Mesenchymal stem cell (in vitro differentiated cells and primary cell): ENCODE measurements around the gene PRCD.

Source experiments
- DNase-seq: peaks from one replicate; pipeline ENCODE4 v3.0.0-alpha.2; 2013
- H2AFZ ChIP-seq: one replicate; pipeline ENCODE4 v1.6.1; 2013; ENCODE audit warnings: low read depth, mild to moderate bottlenecking, control low read depth, inconsistent platforms, low read length, moderate library complexity
- H2AK5ac ChIP-seq: 2 replicates; pipeline ENCODE4 v1.6.1; 2013; ENCODE audit warnings: low read length, moderate library complexity, mild to moderate bottlenecking, inconsistent platforms; ENCODE audit not compliant: severe bottlenecking
- H2BK120ac ChIP-seq: one replicate; pipeline ENCODE4 v1.6.1; 2013; ENCODE audit warnings: low read depth, mild to moderate bottlenecking, inconsistent platforms, low read length, moderate library complexity
- H2BK12ac ChIP-seq, 2 experiments: one replicate each; pipeline ENCODE4 v1.6.1; 2013; ENCODE audit warnings: inconsistent platforms in 2 of 2, low read length in 2 of 2, mild to moderate bottlenecking in 2 of 2, moderate library complexity in 2 of 2, control low read depth in 1 of 2
- H2BK15ac ChIP-seq: one replicate; pipeline ENCODE4 v1.6.1; 2013; ENCODE audit warnings: mild to moderate bottlenecking, low read depth, inconsistent platforms; ENCODE audit not compliant: poor library complexity, severe bottlenecking
- H2BK5ac ChIP-seq: 2 replicates; pipeline ENCODE4 v1.6.1; 2013; ENCODE audit warnings: low read depth, mild to moderate bottlenecking, low read length, control low read depth, inconsistent platforms; ENCODE audit not compliant: poor library complexity, severe bottlenecking
- H3K14ac ChIP-seq, 2 experiments: one replicate each; pipeline ENCODE4 v1.6.1; 2013; ENCODE audit warnings: inconsistent platforms in 2 of 2, low read length in 2 of 2, control low read depth in 1 of 2, mild to moderate bottlenecking in 1 of 2, moderate library complexity in 1 of 2
- H3K18ac ChIP-seq, 2 experiments: one replicate each; pipeline ENCODE4 v1.6.1; 2013; ENCODE audit warnings: inconsistent platforms in 2 of 2, low read length in 2 of 2, control low read depth in 1 of 2, low read depth in 1 of 2, mild to moderate bottlenecking in 1 of 2
- H3K23ac ChIP-seq, 2 experiments: one replicate each; pipeline ENCODE4 v1.6.1; 2013; ENCODE audit warnings: inconsistent platforms in 2 of 2, low read length in 2 of 2, mild to moderate bottlenecking in 2 of 2, moderate library complexity in 2 of 2, control low read depth in 1 of 2
- H3K27ac ChIP-seq: 2 replicates; pipeline ENCODE4 v1.5.1; 2013; ENCODE audit warnings: mild to moderate bottlenecking, moderate library complexity, low read length, control low read depth, inconsistent platforms; ENCODE audit not compliant: poor library complexity, severe bottlenecking
- H3K27me3 ChIP-seq, 2 experiments: 2 replicates each; pipeline versions ENCODE4 v1.6.1 to v1.7.0; 2013; ENCODE audit warnings: low read length in 2 of 2, mild to moderate bottlenecking in 2 of 2, moderate library complexity in 2 of 2, control low read depth in 1 of 2, inconsistent platforms in 1 of 2; ENCODE audit not compliant: control insufficient read depth in 1 of 2, insufficient read depth in 1 of 2
- H3K36me3 ChIP-seq, 2 experiments: 2 replicates each; pipeline versions ENCODE4 v1.6.1 to v1.7.0; 2013; ENCODE audit warnings: low read length in 2 of 2, control low read depth in 1 of 2, inconsistent platforms in 1 of 2, low read depth in 1 of 2, mild to moderate bottlenecking in 1 of 2; ENCODE audit not compliant: insufficient read depth in 2 of 2, control insufficient read depth in 1 of 2
- H3K4ac ChIP-seq, 2 experiments: one replicate each; pipeline ENCODE4 v1.6.1; 2013; ENCODE audit warnings: inconsistent platforms in 2 of 2, low read length in 2 of 2, mild to moderate bottlenecking in 2 of 2, moderate library complexity in 2 of 2, control low read depth in 1 of 2, low read depth in 1 of 2
- H3K4me1 ChIP-seq: 2 replicates; pipeline ENCODE4 v1.6.1; 2013; ENCODE audit warnings: low read depth, low read length, control low read depth; ENCODE audit not compliant: control insufficient read depth, insufficient read depth
- H3K4me2 ChIP-seq: 2 replicates; pipeline ENCODE4 v1.6.1; 2013; ENCODE audit warnings: low read length, mild to moderate bottlenecking, inconsistent platforms; ENCODE audit not compliant: poor library complexity, severe bottlenecking
- H3K4me3 ChIP-seq, 2 experiments: 2 replicates each; pipeline versions ENCODE4 v1.5.1 to v1.7.0; 2013; ENCODE audit warnings: low read length in 2 of 2, mild to moderate bottlenecking in 2 of 2, control low read depth in 1 of 2, low read depth in 1 of 2; ENCODE audit not compliant: insufficient read depth in 1 of 2
- H3K79me1 ChIP-seq: replicated peaks from 2 replicates; pipeline ENCODE4 v1.6.1; 2013; ENCODE audit warnings: mild to moderate bottlenecking, control low read depth, low read length, inconsistent platforms; ENCODE audit not compliant: poor library complexity, severe bottlenecking
- H3K9ac ChIP-seq: 2 replicates; pipeline ENCODE4 v1.7.0; 2013; ENCODE audit warnings: mild to moderate bottlenecking, low read length, moderate library complexity
- H3K9me3 ChIP-seq: 2 replicates; pipeline ENCODE4 v1.7.0; 2013; ENCODE audit warnings: mild to moderate bottlenecking, low read length; ENCODE audit not compliant: control insufficient read depth
- H4K8ac ChIP-seq: one replicate; pipeline ENCODE4 v1.6.1; 2013; ENCODE audit warnings: inconsistent platforms, mild to moderate bottlenecking, low read length, moderate library complexity
- H4K91ac ChIP-seq: one replicate; pipeline ENCODE4 v1.6.1; 2013; ENCODE audit warnings: mild to moderate bottlenecking, low read length, inconsistent platforms
- WGBS: methylation state at CpG from one replicate; pipeline ENCODE4 v1.1.7; 2013; ENCODE audit warnings: mixed read lengths; 5-methylcytosine and 5-hydroxymethylcytosine counted together

The PRCD gene

GRCh38 chr17:76573096-76573495 lies 33.3 kb downstream of the PRCD start:
- Histone ChIP-seq H2BK15ac (peak overlapping the region; percentile 15), H3K9ac (no peak overlapping the region), H3K4me3 (no peak overlapping the region), H2BK120ac (no peak overlapping the region), H3K36me3 (peaks cover 0 to 3% of the 10 kb centered on the region in 2 experiments), H2BK5ac (no peak overlapping the region), H3K27me3 (no peaks in the 10 kb centered on the region), H3K4me2 (no peak overlapping the region), H3K23ac (peak overlapping the region in 1 of 2 experiments; percentile 18), H3K18ac (no peak overlapping the region), H2AK5ac (no peak overlapping the region), H4K8ac (no peak overlapping the region), H3K79me1 (no peaks in the 10 kb centered on the region), H2AFZ (no peak overlapping the region), H2BK12ac (no peak overlapping the region), H3K9me3 (no peaks in the 10 kb centered on the region), H3K14ac (no peak overlapping the region), H3K4me1 (peaks cover 5% of the 10 kb centered on the region), H4K91ac (no peak overlapping the region), H3K4ac (no peak overlapping the region), H3K27ac (no peak overlapping the region)
- DNase-seq = no peak
- 96% methylated on average over 10 of the region's 10 CpGs for WGBS

DNA sequence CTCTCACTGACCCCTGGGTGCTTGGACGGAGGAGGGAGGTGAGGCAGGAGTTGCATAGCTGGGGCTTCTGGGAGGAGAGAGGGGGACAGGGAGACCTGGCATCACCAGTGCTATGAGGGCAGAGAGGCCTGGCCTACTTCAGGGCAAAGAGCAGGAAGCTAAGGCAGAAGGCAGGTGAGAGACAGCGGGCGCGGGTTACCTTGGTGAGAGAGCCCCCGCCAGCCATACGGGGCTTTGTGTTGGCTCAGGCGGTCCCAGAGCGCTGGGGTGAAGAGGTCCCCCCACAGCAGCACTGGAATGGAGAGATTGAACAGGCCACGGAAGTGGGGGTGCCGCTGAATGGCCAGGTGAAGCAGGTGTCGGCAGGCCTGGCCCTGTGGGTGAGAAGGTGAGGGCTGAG lies 34.3 kb downstream of the PRCD start:
- Histone ChIP-seq H3K27me3 (peaks cover 0 to under 1% of the 10 kb centered on the region in 2 experiments), H2BK15ac (no peak overlapping the region), H3K9ac (no peak overlapping the region), H3K36me3 (peaks cover 0 to 3% of the 10 kb centered on the region in 2 experiments), H2AFZ (no peak overlapping the region), H2AK5ac (no peak overlapping the region), H2BK5ac (no peak overlapping the region), H3K4me3 (no peak overlapping the region), H3K14ac (no peak overlapping the region), H3K9me3 (no peaks in the 10 kb centered on the region), H3K18ac (no peak overlapping the region), H4K91ac (no peak overlapping the region), H2BK12ac (no peak overlapping the region), H3K79me1 (no peaks in the 10 kb centered on the region), H3K4me1 (peaks cover 5% of the 10 kb centered on the region), H3K4ac (no peak overlapping the region), H3K4me2 (no peak overlapping the region), H2BK120ac (no peak overlapping the region), H4K8ac (no peak overlapping the region), H3K27ac (no peak overlapping the region), H3K23ac (no peak overlapping the region)
- DNase-seq = no peak
- 96% methylated on average over 11 of the region's 11 CpGs for WGBS

- Histone ChIP-seq H4K8ac (no peak overlapping the region), H3K9ac (no peak overlapping the region), H3K79me1 (no peaks in the 10 kb centered on the region), H2BK120ac (no peak overlapping the region), H3K4me2 (no peak overlapping the region), H4K91ac (no peak overlapping the region), H3K4me1 (peaks cover 1% of the 10 kb centered on the region), H3K27ac (no peak overlapping the region), H3K9me3 (no peaks in the 10 kb centered on the region), H3K4ac (no peak overlapping the region), H3K27me3 (peaks cover 0 to 4% of the 10 kb centered on the region in 2 experiments), H2BK5ac (no peak overlapping the region), H3K4me3 (no peak overlapping the region), H3K23ac (no peak overlapping the region), H2BK12ac (no peak overlapping the region), H2AK5ac (no peak overlapping the region), H3K36me3 (no peaks in the 10 kb centered on the region), H3K14ac (no peak overlapping the region), H2BK15ac (no peak overlapping the region), H3K18ac (no peak overlapping the region), H2AFZ (no peak overlapping the region)
- WGBS = 89% methylated on average over 4 of the region's 5 CpGs
- no peak for DNase-seq
Observed at GRCh38 chr17:76575570-76575969, 35.7 kb downstream of the PRCD start.

DNA sequence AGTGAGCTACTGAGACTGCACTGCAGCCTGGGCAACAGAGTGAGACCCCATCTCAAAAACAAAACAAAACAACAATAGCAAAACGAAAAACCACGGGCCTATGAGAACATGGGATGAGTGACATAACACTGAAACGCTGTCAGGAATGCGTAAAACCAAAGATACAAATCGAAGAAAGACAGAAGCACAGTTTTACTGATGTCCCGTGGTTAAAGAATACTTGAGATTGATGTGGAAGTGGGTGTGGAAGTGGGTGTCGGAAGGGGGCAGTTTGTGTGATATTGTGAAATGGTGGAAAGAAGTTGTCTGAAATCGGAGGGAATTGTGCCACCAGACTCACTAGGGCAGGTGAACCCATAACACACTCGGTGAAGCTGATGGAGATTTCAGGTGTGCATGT lies 36.3 kb downstream of the PRCD start:
- Histone ChIP-seq H3K14ac (no peak overlapping the region), H2BK5ac (no peak overlapping the region), H2BK12ac (peak overlapping the region in 1 of 2 experiments; percentile 18), H3K9me3 (no peaks in the 10 kb centered on the region), H2AFZ (no peak overlapping the region), H3K27me3 (peaks cover 0 to 10% of the 10 kb centered on the region in 2 experiments), H4K8ac (no peak overlapping the region), H3K23ac (no peak overlapping the region), H3K4me1 (peaks cover 1% of the 10 kb centered on the region), H3K4ac (no peak overlapping the region), H2AK5ac (no peak overlapping the region), H2BK15ac (no peak overlapping the region), H3K9ac (no peak overlapping the region), H2BK120ac (no peak overlapping the region), H3K36me3 (no peaks in the 10 kb centered on the region), H3K4me2 (no peak overlapping the region), H3K18ac (no peak overlapping the region), H4K91ac (no peak overlapping the region), H3K4me3 (no peak overlapping the region), H3K79me1 (no peaks in the 10 kb centered on the region), H3K27ac (no peak overlapping the region)
- DNase-seq = no peak
- WGBS = 95% methylated on average over 9 of the region's 9 CpGs
